Measurements from ENCODE around the gene TNFSF4. TPM values are rescaled to one million over a fixed set of nuclear protein-coding genes. Genes with fewer than 3 reads are reported as not detected.

TNFSF4 gene
- polyA plus RNA-seq, 1 donor (not counting 4 experiments of a cell fraction or from before 2014, with no cell fraction given) = 1.2 TPM

- dilution Hi-C loops (cut with MboI; ENCODE audit: extremely low pct_ligation_motif_present, low sequenced_read_pairs) = no loop called here
- Histone ChIP-seq H4K20me1 (ENCODE audit: control insufficient read depth, extremely low read depth, insufficient read depth, low read length) (no peaks in the 10 kb centered on the region), H3K79me2 (ENCODE audit: control insufficient read depth, insufficient read depth, low read length) (no peaks in the 10 kb centered on the region), H3K9me3 (ENCODE audit: control insufficient read depth, low read depth, low read length) (peaks cover 2% of the 10 kb centered on the region), H3K4me3 (ENCODE audit: control insufficient read depth in 2 of 3, extremely low read depth in 1 of 3, insufficient read depth in 2 of 3, low read depth in 1 of 3, low read length in 3 of 3) (no peak overlapping the region), H3K27me3 (ENCODE audit: control insufficient read depth, extremely low read depth, insufficient read depth, low read length) (no peaks in the 10 kb centered on the region), H3K27ac (ENCODE audit: control insufficient read depth, insufficient read depth, low read length) (no peak overlapping the region), H2AFZ (ENCODE audit: control insufficient read depth, low read length) (no peak overlapping the region), H3K9ac (ENCODE audit: control insufficient read depth, extremely low read depth, insufficient read depth, low read length) (no peak overlapping the region), H3K4me1 (ENCODE audit: control insufficient read depth, extremely low read depth, insufficient read depth, low read length) (no peaks in the 10 kb centered on the region), H3K4me2 (ENCODE audit: control insufficient read depth, extremely low read depth, insufficient read depth, low read depth, low read length) (no peak overlapping the region), H3K9me1 (ENCODE audit: control insufficient read depth, extremely low read depth, insufficient read depth, low read length) (no peaks in the 10 kb centered on the region), H3K36me3 (ENCODE audit: control insufficient read depth in 2 of 2, extremely low read depth in 1 of 2, insufficient read depth in 2 of 2, low read length in 2 of 2) (no peaks in the 10 kb centered on the region)
- FAIRE-seq (no peak), DNase-seq (ENCODE audit: low read depth, low spot score) (no peak)
- TF ChIP-seq EZH2 (IDR thresholded peaks at IDR 0.05; ENCODE audit: low read length) (no peak), CTCF (optimal IDR thresholded peaks at IDR 0.05 in 1 of 3, IDR thresholded peaks at IDR 0.05 in 1 of 3, conservative IDR thresholded peaks at IDR 0.05 in 1 of 3; ENCODE audit: extremely low read depth in 1 of 3, insufficient read depth in 2 of 3, low read length in 3 of 3) (no peak)
These were observed 41.3 kb upstream of the TNFSF4 start for GRCh38 chr1:173248247-173248940.

GRCh38 chr1:173245892-173246291 lies 38.8 kb upstream of the TNFSF4 start:
- Histone ChIP-seq H2AFZ (ENCODE audit: control insufficient read depth, low read length) (no peak overlapping the region), H3K36me3 (ENCODE audit: control insufficient read depth in 2 of 2, extremely low read depth in 1 of 2, insufficient read depth in 2 of 2, low read length in 2 of 2) (no peaks in the 10 kb centered on the region), H3K9me3 (ENCODE audit: control insufficient read depth, low read depth, low read length) (peaks cover 4% of the 10 kb centered on the region), H4K20me1 (ENCODE audit: control insufficient read depth, extremely low read depth, insufficient read depth, low read length) (no peaks in the 10 kb centered on the region), H3K27ac (ENCODE audit: control insufficient read depth, insufficient read depth, low read length) (no peak overlapping the region), H3K27me3 (ENCODE audit: control insufficient read depth, extremely low read depth, insufficient read depth, low read length) (no peaks in the 10 kb centered on the region), H3K79me2 (ENCODE audit: control insufficient read depth, insufficient read depth, low read length) (no peaks in the 10 kb centered on the region), H3K4me2 (ENCODE audit: control insufficient read depth, extremely low read depth, insufficient read depth, low read depth, low read length) (no peak overlapping the region), H3K4me3 (ENCODE audit: control insufficient read depth in 2 of 3, extremely low read depth in 1 of 3, insufficient read depth in 2 of 3, low read depth in 1 of 3, low read length in 3 of 3) (no peak overlapping the region), H3K9me1 (ENCODE audit: control insufficient read depth, extremely low read depth, insufficient read depth, low read length) (no peaks in the 10 kb centered on the region), H3K4me1 (ENCODE audit: control insufficient read depth, extremely low read depth, insufficient read depth, low read length) (no peaks in the 10 kb centered on the region), H3K9ac (ENCODE audit: control insufficient read depth, extremely low read depth, insufficient read depth, low read length) (no peak overlapping the region)
- DNase-seq (ENCODE audit: low read depth, low spot score) (no peak), FAIRE-seq (no peak)
- dilution Hi-C loops (cut with MboI; ENCODE audit: extremely low pct_ligation_motif_present, low sequenced_read_pairs) = no loop called here
- TF ChIP-seq EZH2 (IDR thresholded peaks at IDR 0.05; ENCODE audit: low read length) (no peak), CTCF (optimal IDR thresholded peaks at IDR 0.05 in 1 of 3, IDR thresholded peaks at IDR 0.05 in 1 of 3, conservative IDR thresholded peaks at IDR 0.05 in 1 of 3; ENCODE audit: extremely low read depth in 1 of 3, insufficient read depth in 2 of 3, low read length in 3 of 3) (no peak)

Data from keratinocyte (primary cell).